Mesothelial cell of epicardium (in vitro differentiated cells): ENCODE results near the gene ATF6B. TPM values are rescaled to one million over a fixed set of nuclear protein-coding genes. Genes with fewer than 3 reads are reported as not detected.
"Not testable (repeated sequence)": the region's sequence is repeated elsewhere in the genome, so short reads cannot be mapped to it uniquely, and the experiment has no call there.

Source experiments
- DNase-seq, 2 experiments: peaks; one replicate each; pipeline ENCODE4 v3.0.0; 2021; ENCODE audit warnings: low spot score in 2 of 2; ENCODE audit not compliant: unreplicated experiment in 2 of 2
- H3K27ac Mint-ChIP-seq: 2 replicates; pipeline ENCODE4 v1.8.0; 2021; ENCODE audit warnings: mixed read lengths
- H3K27me3 Mint-ChIP-seq: 2 replicates; pipeline ENCODE4 v1.8.0; 2021; ENCODE audit warnings: low read depth, mixed read lengths
- H3K36me3 Mint-ChIP-seq: 2 replicates; pipeline ENCODE4 v1.8.0; 2021; ENCODE audit warnings: mixed read lengths
- H3K4me1 Mint-ChIP-seq: 2 replicates; pipeline ENCODE4 v1.8.0; 2021; ENCODE audit warnings: mixed read lengths
- H3K4me3 Mint-ChIP-seq: 2 replicates; pipeline ENCODE4 v1.8.0; 2021; ENCODE audit warnings: mild to moderate bottlenecking, moderate library complexity, mixed read lengths
- H3K9me3 Mint-ChIP-seq: 2 replicates; pipeline ENCODE4 v1.8.0; 2021; ENCODE audit warnings: mixed read lengths
- CTCF ChIP-seq: fragments of 200-600 bp; sonication (generic); IDR thresholded peaks from one replicate; pipeline ENCODE4 v1.5.0; 2021; ENCODE audit warnings: antibody characterized with exemption; ENCODE audit not compliant: unreplicated experiment
- total RNA-seq: library from RNA; stranded (reverse); gene quantifications from 3 replicates; pipeline ENCODE4 v1.2.1, GENCODE V29; 2021

The ATF6B gene
- total RNA-seq, 1 donor from 2014 or later: 96.3 TPM

GRCh38 chr6:32149092-32149755 lies 21.2 kb upstream of the ATF6B start:
- no peak for TF ChIP-seq CTCF
- Mint-ChIP-seq H3K27me3 (peaks cover 5% of the 10 kb centered on the region), H3K27ac (no peak overlapping the region), H3K4me1 (peaks cover 46% of the 10 kb centered on the region), H3K36me3 (peaks cover 3% of the 10 kb centered on the region), H3K9me3 (no peaks in the 10 kb centered on the region), H3K4me3 (no peak overlapping the region)
- no peak for DNase-seq

GRCh38 chr6:32148289-32149091 lies 20.4 kb upstream of the ATF6B start:
- H3K27ac Mint-ChIP-seq: no peak overlapping the region

GRCh38 chr6:32147401-32148132 lies 19.5 kb upstream of the ATF6B start:
- no peak for TF ChIP-seq CTCF
- no peak overlapping the region for H3K27ac Mint-ChIP-seq
- DNase-seq: no peak
- H3K4me3 Mint-ChIP-seq: no peak overlapping the region
- H3K36me3 Mint-ChIP-seq: peaks cover 3% of the 10 kb centered on the region
- no peaks in the 10 kb centered on the region for H3K9me3 Mint-ChIP-seq
- H3K27me3 Mint-ChIP-seq: peaks cover 5% of the 10 kb centered on the region
- H3K4me1 Mint-ChIP-seq: peaks cover 37% of the 10 kb centered on the region

More at GRCh38 chr6:32148289-32149091, 20.4 kb upstream of the ATF6B start:
- Mint-ChIP-seq H3K9me3 (no peaks in the 10 kb centered on the region), H3K4me1 (peaks cover 46% of the 10 kb centered on the region), H3K36me3 (peaks cover 3% of the 10 kb centered on the region), H3K4me3 (no peak overlapping the region), H3K27me3 (peaks cover 5% of the 10 kb centered on the region)
- no peak for TF ChIP-seq CTCF
- DNase-seq: no peak

- no peak overlapping the region for H3K4me3 Mint-ChIP-seq
- H3K4me1 Mint-ChIP-seq: peaks cover 30% of the 10 kb centered on the region
- no peak for DNase-seq
- peaks cover 5% of the 10 kb centered on the region for H3K27me3 Mint-ChIP-seq
- H3K36me3 Mint-ChIP-seq: peaks cover 3% of the 10 kb centered on the region
- no peak for TF ChIP-seq CTCF
- no peaks in the 10 kb centered on the region for H3K9me3 Mint-ChIP-seq
- peak overlapping the region; percentile 62 for H3K27ac Mint-ChIP-seq
Measured at GRCh38 chr6:32146687-32147086, 18.6 kb upstream of the ATF6B start.

GRCh38 chr6:32146287-32146686 lies 18.2 kb upstream of the ATF6B start:
- DNase-seq: no peak
- Mint-ChIP-seq H3K9me3 (no peaks in the 10 kb centered on the region), H3K4me1 (peaks cover 27% of the 10 kb centered on the region), H3K36me3 (peaks cover 3% of the 10 kb centered on the region), H3K27me3 (peaks cover 5% of the 10 kb centered on the region), H3K4me3 (no peak overlapping the region), H3K27ac (peak overlapping the region; percentile 62)
- no peak for TF ChIP-seq CTCF

DNA sequence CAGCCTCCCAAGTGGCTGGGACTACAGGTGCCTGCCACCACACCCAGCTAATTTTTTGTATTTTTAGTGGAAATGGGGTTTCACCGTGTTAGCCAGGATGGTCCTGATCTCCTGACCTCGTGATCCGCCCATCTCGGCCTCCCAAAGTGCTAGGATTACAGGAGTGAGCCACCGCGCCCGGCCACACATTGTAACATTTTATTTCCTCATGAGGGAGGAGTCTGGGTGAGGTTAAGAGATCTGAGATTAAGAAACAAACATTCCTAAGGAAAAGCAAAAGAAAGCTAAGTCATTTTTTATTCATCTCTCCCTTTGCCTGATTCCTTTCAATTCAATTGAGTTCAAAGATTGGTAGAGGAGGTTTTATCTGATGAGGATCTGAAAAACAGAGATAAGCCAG lies 16.2 kb upstream of the ATF6B start:
- not testable (repeated sequence) for H3K4me3 Mint-ChIP-seq, DNase-seq, H3K27me3 Mint-ChIP-seq, H3K36me3 Mint-ChIP-seq, H3K9me3 Mint-ChIP-seq
- Mint-ChIP-seq H3K27ac (peak overlapping the region; percentile 8), H3K4me1 (peaks cover 19% of the 10 kb centered on the region)
